HG03139 (cell line): ENCODE results near the gene COL6A2.
"Not testable (repeated sequence)": the region's sequence is repeated elsewhere in the genome, so short reads cannot be mapped to it uniquely, and the experiment has no call there.

Experiments used
- ATAC-seq: cut with Tn5 transposase; IDR thresholded peaks from one replicate; pipeline ENCODE4 v1.9.1; 2021; ENCODE audit not compliant: unreplicated experiment

COL6A2 gene

GRCh38 chr21:46093668-46094400 is 4.1 kb upstream of the COL6A2 start:
- ATAC-seq: no peak

DNA sequence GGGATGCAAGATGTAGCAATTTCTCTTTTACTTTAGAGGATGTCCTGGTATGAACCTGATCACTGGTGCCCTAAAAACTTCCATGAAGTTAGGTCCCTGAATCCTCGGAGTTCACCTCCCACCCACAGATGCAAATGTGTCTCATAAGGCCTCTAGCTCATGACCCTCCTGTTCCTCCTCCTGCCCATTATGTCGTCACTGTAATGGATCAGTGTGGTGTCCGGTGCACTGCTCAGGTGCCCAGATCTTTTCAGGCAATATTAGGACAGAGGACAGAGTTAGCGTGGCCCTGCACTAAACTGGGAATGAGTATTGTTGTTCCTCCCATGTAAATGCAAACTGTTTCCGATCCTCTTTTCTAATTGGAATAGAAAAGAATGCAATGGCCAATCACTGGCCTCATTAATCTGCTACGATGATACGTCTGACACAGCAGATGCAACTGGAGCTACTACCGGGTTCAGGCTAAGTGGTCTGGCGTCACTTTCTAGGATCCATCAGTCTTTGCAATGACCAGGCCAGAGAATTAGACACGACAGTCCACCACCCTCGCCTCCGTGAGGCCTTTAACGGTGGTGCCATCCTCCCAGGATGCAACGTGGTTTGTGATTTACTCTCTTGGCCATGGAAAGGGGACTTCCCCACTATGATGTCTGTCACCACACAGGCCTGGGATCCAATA is 3.4 kb upstream of the COL6A2 start:
- ATAC-seq: no peak

- no peak for ATAC-seq
Observed at GRCh38 chr21:46095083-46095719, 2.7 kb upstream of the COL6A2 start.

DNA sequence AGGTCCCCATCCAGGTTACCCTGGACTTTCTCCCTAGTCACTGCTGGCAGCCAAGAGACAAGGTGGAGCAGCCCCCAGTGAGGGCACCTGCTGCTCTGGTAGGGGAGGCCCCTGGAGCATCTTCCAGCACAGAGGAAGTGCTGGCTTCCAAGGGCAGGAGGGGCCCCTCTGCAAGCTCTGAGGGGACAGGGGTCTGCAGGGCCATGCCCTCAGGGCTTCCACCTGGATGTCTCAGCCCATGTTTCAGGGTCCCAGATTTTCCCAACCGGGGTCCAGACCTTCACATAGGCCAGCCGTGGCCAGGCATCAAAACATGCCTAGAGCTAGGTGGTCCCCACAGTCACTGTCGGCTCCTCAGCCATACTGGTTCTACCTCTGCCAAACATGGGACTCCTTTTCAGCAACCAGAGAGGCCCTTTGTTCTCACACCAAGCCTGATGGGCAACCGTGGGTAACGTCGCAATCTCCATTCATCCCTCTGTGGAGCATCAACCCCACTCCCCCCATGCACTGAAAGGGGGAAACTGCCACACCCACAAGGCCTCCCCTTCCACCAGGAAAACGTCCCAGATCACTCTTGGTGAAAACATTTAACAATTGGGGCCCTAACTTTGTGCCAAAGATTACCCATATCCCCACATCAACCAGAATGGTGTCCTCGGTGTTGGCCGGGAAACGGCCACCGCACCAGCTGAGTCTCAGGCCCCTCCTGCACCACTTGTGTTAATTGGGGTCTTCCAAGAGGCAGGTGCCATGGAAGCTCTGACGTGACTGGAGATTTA is 1.9 kb upstream of the COL6A2 start:
- ATAC-seq: no peak

DNA sequence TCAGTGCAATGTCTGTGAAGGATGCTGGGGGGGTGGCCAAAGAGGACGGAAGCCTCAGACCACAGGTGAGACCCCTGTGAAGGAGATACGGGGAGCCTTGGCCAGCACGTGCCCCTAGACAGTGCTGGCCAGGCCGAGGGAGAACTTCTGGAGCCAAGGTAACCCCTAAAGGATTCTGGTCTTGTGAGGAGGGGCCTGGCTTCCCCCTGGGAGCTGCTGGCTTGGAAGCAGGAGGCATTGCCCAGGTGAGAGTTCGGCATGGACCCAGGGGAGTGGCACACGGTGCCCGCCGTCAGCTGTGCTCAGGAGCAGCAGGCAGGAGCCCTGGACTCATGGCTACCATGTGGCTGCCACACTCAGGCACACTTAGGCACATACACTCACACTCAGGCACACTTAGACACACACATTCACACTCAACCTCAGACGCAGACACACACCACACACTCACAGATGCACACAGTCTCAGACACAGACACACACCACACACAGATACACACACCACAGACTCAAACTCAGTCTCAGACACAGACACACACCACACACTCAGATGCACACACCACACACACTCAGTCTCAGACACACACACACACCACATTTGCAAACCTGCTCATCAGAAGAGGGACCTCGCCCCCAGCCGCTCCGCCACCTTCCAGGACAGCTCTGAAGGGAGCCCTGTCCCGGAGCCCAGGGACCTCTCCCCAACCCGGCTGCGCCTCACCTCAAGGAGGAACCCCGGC is 1.1 kb upstream of the COL6A2 start:
- ATAC-seq: no peak

DNA sequence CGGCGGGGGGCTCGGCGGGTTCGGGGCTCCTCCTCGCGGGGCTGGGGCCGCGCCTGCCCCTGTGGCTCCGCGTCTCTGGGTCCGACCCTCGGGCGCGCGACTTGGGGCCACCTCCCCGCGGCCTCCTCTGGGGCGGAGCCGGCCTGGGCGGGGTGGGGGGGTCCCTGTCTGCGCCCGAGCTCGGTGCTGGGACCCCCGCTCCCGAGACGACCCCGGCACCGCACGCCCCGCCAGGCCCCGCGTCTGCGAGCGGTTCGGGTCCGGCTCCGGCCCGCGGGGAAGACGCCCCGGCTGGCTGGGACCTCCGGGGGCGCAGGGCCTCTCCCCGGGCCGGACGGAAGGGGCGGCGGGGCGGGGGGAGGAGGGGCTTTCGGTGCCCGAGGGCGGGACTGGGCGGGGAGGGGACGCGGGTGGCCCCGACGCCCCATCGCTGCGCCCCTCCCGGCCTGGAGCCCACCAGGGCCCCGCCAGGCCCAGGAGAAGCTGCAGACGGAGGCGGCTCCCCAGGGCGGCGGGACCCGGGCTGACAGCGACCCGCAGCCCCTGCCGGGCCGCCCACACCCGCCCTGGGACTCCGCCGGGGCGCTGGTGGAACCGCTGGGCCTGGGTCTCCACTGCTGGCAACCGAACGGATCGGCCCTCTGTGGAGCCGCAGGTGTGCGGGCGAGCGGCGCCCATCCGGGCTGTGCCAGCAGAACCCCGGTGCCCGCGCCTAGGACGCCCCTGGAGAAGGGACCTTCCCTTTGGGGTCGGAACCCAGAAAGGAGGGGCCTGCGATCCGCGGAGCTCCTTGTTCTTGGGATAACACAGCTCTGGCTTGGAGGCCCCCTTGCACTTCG is 610 bp downstream of the COL6A2 start:
- no peak for ATAC-seq

- ATAC-seq: no peak
Observed at GRCh38 chr21:46099476-46099875, 1.6 kb downstream of the COL6A2 start.

GRCh38 chr21:46100020-46100419 is 2.1 kb downstream of the COL6A2 start:
- no peak for ATAC-seq

DNA sequence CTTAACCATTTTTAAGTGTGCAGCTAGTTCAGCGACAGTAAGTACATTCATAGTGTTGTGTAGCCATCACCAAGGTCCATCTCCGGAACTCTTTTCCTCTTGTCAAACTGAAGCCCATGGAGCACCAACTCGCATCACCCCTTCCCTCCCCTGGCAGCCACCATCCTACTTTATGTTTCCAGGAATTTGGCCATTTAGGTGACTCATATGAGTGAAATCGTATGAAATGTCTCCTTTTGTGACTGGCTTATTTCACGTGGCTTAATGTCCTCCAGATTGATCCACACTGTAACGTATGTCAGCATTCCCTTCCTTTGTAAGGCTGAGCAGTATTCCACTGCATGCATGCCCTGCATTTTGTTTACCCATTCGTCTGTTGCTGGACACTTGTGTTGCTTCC is 2.5 kb downstream of the COL6A2 start:
- ATAC-seq: no peak

DNA sequence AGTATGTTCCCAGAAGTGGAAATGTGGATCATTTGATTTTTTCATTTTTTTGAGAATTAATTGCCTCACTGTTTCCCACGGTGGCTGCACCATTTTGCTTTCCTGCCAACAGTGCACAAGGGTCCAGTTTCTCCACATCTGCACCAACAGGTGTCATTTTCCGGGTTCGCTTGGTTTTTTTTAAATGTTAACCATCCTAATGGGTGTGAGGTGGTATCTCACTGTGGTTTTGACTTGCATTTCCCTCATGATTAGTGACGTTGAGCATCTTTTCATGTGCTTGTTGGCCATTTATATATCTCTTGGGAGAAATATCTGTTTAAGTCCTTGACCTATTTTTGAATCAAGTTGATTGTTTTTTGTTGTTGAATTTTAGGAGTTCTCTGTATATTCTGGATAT is 3.0 kb downstream of the COL6A2 start:
- no peak for ATAC-seq

- no peak for ATAC-seq
Observed at GRCh38 chr21:46104104-46104503, 6.2 kb downstream of the COL6A2 start.

- not testable (repeated sequence) for ATAC-seq
Observed at GRCh38 chr21:46107376-46107775, 9.5 kb downstream of the COL6A2 start.

GRCh38 chr21:46108827-46109312 is 11.0 kb downstream of the COL6A2 start:
- ATAC-seq: no peak

DNA sequence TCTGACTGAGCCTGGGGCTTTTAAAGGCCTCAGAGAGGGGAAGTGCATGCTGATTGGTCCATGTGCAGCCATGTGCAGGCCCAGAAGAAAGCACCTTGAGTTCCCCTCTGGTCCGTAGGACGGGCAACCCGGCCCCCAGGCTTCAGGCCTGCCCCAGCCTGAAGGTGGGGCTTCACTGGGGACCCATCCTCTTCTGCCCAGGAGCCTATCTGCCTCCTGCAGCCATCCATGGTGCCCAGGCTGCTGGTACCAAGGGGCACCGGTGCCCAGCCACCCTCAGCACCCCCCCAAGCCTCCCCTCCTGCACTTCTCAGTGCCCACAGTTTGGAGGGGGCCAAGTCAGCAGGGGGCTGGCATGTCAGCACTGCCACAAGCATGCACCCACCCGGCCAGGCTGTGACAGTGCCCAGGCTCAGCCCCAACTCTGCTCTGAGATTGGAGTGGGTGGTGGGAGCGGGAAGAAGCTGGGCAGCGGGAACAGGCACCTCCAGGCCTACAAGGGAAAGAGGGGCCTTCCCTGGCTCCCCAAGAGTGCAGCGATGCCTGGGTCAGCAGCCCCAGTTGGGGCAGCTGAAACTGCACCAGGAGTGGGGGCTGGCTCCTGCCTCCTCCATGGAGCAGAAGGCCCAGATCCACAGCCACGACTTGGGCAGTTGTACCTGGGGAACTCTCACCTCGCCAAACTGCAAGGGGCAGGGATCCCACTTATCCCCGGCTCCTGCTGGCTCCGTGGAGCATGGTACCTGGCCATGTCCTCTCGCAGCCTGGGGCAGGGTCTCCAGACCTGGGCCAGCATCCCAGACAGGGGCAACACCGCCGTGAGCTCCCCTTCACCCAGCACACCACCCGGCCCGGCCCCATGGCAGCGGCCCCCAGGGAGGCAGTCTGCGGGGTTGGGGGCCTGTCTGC is 11.7 kb downstream of the COL6A2 start:
- no peak for ATAC-seq

DNA sequence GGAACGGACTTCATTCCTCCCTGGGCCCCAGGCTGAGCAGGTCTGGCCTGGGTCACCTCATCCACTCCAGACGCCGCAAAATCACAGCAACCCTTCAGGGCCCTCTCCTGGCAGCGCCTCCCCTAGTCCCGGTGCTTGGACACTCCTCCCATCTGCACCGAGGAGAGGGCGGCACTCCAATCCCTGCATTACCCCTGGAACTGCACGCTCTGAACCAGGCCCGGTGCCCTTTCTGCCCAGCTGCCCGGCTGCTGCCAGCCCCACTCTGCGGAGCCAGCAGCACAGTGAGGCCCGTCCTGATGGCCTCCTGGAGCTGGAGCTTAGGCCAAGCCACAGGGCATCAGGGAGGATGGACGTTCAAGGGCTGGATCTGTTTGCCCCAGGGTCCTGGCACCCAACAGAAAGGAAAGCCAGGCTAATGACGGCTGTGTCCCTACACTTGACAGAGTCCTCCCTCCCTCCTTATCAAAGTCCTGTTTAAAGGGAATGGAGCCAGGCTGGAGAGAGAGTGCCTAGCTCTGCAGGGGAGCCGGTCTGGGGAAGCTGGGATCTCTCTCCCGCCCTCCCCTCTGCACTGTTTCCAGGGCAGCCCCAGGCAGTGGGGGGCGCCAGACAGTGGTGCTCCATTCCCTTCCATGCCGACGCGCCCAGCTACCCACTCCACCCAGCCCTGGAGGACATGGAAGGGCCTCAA is 12.7 kb downstream of the COL6A2 start:
- no peak for ATAC-seq

- no peak for ATAC-seq
Observed at GRCh38 chr21:46111193-46111571, 13.3 kb downstream of the COL6A2 start.

DNA sequence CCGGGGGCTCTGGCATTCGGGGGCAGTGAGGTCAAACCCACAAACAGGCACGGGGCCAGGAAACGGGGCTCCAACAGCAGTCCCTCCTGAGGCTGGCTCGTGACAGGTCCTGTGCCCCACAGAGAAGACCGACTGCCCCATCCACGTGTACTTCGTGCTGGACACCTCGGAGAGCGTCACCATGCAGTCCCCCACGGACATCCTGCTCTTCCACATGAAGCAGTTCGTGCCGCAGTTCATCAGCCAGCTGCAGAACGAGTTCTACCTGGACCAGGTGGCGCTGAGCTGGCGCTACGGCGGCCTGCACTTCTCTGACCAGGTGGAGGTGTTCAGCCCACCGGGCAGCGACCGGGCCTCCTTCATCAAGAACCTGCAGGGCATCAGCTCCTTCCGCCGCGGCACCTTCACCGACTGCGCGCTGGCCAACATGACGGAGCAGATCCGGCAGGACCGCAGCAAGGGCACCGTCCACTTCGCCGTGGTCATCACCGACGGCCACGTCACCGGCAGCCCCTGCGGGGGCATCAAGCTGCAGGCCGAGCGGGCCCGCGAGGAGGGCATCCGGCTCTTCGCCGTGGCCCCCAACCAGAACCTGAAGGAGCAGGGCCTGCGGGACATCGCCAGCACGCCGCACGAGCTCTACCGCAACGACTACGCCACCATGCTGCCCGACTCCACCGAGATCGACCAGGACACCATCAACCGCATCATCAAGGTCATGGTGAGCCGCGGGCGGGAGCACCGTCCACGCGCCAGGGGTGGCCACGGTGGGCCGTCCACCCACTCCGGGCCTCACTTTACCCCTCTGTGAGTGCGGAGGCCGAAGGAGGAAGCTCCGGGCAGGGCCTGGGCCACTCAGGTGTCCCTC is 14.2 kb downstream of the COL6A2 start:
- no peak for ATAC-seq
